ENCODE data around the gene MAP3K7CL. TPM values are rescaled to one million over a fixed set of nuclear protein-coding genes. Genes with fewer than 3 reads are reported as not detected.

Gene MAP3K7CL
- total RNA-seq, 4 donors from 2014 or later = 4.9 to 13.3 (median 6.8) TPM

GRCh38 chr21:29092102-29092959 lies 38.1 kb upstream of the MAP3K7CL start:
- no peak for TF ChIP-seq CTCF (IDR thresholded peaks at IDR 0.05; ENCODE audit: low read depth)

GRCh38 chr21:29096218-29097015 lies 34.0 kb upstream of the MAP3K7CL start:
- no peak for TF ChIP-seq CTCF (IDR thresholded peaks at IDR 0.05; ENCODE audit: low read depth)

- no peak for TF ChIP-seq CTCF (IDR thresholded peaks at IDR 0.05; ENCODE audit: low read depth)
These were observed 32.3 kb upstream of the MAP3K7CL start for GRCh38 chr21:29098156-29098555.

GRCh38 chr21:29102791-29103257 lies 27.6 kb upstream of the MAP3K7CL start:
- no peak for TF ChIP-seq CTCF (IDR thresholded peaks at IDR 0.05; ENCODE audit: low read depth)

GRCh38 chr21:29104239-29104708 lies 26.2 kb upstream of the MAP3K7CL start:
- no peak for TF ChIP-seq CTCF (IDR thresholded peaks at IDR 0.05; ENCODE audit: low read depth)

- no peak for TF ChIP-seq CTCF (IDR thresholded peaks at IDR 0.05; ENCODE audit: low read depth)
These were observed 25.2 kb upstream of the MAP3K7CL start for GRCh38 chr21:29105218-29105617.
